ENCODE measurements around the gene CASK.

CASK gene

GRCh38 chrX:41491267-41492004, 431.9 kb downstream of the CASK start:
- peak; percentile 7 to 31 for DNase-seq

GRCh38 chrX:41490446-41490845, 432.9 kb downstream of the CASK start:
- no peak for DNase-seq

GRCh38 chrX:41482154-41482850, 441.1 kb downstream of the CASK start:
- DNase-seq = no peak

GRCh38 chrX:41481264-41482109, 441.9 kb downstream of the CASK start:
- no peak for DNase-seq

- DNase-seq = no peak
These were observed 442.7 kb downstream of the CASK start for GRCh38 chrX:41480508-41481260.

- no peak for DNase-seq
These were observed 444.9 kb downstream of the CASK start for GRCh38 chrX:41478381-41478911.

GRCh38 chrX:41475591-41476241, 447.6 kb downstream of the CASK start:
- DNase-seq = no peak

GRCh38 chrX:41475191-41475590, 448.2 kb downstream of the CASK start:
- DNase-seq = no peak

GRCh38 chrX:41474726-41475100, 448.6 kb downstream of the CASK start:
- no peak for DNase-seq

- DNase-seq = no peak
These were observed 449.2 kb downstream of the CASK start for GRCh38 chrX:41473936-41474725.

GRCh38 chrX:41472231-41472815, 451.0 kb downstream of the CASK start:
- no peak for DNase-seq

GRCh38 chrX:41471786-41472185, 451.6 kb downstream of the CASK start:
- no peak for DNase-seq

GRCh38 chrX:41470706-41471105, 452.6 kb downstream of the CASK start:
- no peak for DNase-seq

GRCh38 chrX:41468647-41469323, 454.6 kb downstream of the CASK start:
- DNase-seq = no peak

Data from SW 1271 (cell line).